B cell (primary cell): ENCODE data around the gene IBSP.

Source experiments
- CTCF ChIP-seq: fragments of 200-600 bp; IDR thresholded peaks from one replicate; pipeline ENCODE4 v1.8.0; 2022; ENCODE audit warnings: antibody characterized with exemption, mild to moderate bottlenecking
- EZH2 ChIP-seq: IDR thresholded peaks from 2 replicates; pipeline ENCODE4 v1.6.1; 2012; ENCODE audit warnings: borderline replicate concordance, low read depth, mild to moderate bottlenecking, moderate library complexity, low read length; ENCODE audit not compliant: insufficient read depth, poor library complexity, severe bottlenecking

- TF ChIP-seq CTCF = no peak
- TF ChIP-seq EZH2 = no peak
These were observed 40.8 kb downstream of the IBSP start for GRCh38 chr4:87840149-87840548.
